ENCODE data around the gene APOA4.
"Not testable (repeated sequence)": the region's sequence is repeated elsewhere in the genome, so short reads cannot be mapped to it uniquely, and the experiment has no call there.

The APOA4 gene

GRCh38 chr11:116844722-116845121, 21.6 kb upstream of the APOA4 start:
- no peak for DNase-seq

DNA sequence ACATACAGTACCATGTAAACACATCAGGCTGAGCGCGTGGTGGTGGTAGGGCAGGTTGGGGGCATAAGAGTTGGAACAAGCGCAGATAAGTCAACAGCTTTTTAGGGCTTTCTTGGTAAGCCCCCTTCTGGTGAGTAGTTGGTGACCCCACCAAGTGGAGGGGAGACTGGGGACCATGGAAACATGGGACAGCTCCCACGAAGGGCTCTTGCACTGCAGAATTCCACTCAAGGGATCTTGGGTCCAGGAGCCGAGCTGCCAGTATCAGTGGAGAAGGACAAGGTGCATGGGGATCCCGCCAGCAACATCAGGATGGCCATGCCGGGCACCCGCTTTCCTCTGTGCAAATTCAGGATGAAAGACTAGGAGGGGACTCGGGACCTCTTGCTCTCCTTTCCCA, 20.6 kb upstream of the APOA4 start:
- DNase-seq = no peak

DNA sequence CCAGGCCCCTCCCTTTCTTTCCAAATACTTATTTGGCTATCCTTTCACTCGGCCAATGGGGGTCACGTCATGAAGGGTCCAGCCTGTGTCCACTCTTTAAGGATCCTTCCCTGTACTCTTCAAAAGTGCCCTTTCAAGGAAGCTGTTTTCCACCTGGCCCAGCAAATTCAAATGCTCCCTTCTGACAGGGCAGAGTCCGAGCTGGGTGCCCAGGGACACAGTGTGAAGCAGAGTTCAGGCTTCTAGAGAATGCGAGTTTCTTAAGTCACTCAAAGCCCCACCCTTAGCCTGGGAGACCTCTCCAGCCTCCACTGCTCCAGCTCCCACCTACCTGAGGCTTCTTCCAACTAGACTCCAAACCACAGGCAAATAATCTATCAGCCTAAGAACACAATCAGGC, 19.8 kb upstream of the APOA4 start:
- no peak for DNase-seq

GRCh38 chr11:116842117-116842516, 19.0 kb upstream of the APOA4 start:
- no peak for DNase-seq

- no peak for DNase-seq
Observed at GRCh38 chr11:116840746-116841296, 17.7 kb upstream of the APOA4 start.

DNA sequence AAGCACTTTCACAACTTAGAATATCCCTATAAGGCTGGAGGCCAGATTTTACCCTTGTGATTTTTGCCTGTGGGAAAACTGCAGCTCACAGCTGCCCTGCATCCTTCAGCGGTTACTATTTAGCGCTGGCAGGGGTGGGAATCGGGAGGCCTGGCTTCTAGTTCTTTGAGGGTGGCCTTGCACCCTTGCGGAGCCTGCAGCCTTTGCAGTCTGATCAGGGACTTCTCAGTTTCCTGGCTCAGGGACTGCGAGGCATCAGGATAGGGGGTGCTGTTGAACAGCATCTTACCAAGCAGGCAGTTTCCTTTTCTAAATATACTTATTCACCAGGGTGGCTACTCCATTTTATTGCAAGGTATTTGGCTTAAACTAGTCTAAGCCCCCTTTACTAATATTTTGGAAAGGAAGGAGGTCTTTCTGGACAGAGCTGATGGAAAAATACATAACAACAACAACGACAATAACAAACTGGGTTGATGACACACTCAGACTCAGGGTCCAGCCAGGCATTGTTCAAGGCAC, 17.2 kb upstream of the APOA4 start:
- peak in 1 of 2 experiments; percentile 35 for DNase-seq

GRCh38 chr11:116838321-116839084, 15.4 kb upstream of the APOA4 start:
- DNase-seq = no peak

GRCh38 chr11:116837231-116838091, 14.4 kb upstream of the APOA4 start, which contains the start of gene APOA1:
Gene APOA1, minus strand, starts transcription at chr11:116837622. Its CDS starts 235 bp downstream, at chr11:116837387.
- DNase-seq = peak in 1 of 2 experiments; percentile 26

DNA sequence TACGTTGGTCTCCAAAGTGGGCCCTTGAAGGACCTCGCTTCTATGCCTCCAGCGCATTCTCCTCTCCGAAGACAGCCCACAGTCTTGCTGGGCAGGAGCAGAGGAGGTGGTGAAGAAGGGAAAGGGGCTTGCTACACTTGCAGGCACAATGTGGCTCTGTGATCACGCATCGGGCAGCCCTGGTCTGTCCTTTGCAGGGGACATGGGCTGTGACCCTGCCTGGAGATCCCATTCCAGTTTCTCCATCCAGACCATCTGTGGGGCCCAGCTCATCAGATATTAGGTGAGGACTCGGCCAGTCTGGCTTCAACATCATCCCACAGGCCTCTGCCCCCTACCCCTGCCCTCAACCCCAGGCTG, 13.5 kb upstream of the APOA4 start:
- no peak for DNase-seq

DNA sequence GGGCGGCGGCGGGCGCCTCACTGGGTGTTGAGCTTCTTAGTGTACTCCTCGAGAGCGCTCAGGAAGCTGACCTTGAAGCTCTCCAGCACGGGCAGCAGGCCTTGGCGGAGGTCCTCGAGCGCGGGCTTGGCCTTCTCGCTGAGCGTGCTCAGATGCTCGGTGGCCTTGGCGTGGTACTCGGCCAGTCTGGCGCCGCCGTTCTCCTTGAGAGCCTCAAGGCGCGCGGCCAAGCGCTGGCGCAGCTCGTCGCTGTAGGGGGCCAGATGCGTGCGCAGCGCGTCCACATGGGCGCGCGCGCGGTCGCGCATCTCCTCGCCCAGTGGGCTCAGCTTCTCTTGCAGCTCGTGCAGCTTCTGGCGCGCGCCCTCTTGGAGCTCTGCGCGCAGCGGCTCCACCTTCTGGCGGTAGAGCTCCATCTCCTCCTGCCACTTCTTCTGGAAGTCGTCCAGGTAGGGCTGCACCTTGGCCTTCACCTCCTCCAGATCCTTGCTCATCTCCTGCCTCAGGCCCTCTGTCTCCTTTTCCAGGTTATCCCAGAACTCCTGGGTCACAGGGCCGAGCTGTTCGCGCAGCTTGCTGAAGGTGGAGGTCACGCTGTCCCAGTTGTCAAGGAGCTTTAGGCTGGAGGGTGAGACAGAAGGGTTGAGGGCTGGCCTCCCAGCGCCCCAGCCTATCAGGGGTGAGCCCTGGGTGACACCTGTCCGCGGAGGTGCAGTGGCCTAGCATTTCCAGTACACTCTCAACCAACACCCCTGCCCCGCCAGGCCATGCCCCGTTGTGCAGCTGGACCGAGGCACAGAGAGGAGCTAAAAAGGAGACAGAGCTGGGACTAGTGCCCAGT, 12.9 kb upstream of the APOA4 start:
- DNase-seq = peak; percentile 93 to 100

DNA sequence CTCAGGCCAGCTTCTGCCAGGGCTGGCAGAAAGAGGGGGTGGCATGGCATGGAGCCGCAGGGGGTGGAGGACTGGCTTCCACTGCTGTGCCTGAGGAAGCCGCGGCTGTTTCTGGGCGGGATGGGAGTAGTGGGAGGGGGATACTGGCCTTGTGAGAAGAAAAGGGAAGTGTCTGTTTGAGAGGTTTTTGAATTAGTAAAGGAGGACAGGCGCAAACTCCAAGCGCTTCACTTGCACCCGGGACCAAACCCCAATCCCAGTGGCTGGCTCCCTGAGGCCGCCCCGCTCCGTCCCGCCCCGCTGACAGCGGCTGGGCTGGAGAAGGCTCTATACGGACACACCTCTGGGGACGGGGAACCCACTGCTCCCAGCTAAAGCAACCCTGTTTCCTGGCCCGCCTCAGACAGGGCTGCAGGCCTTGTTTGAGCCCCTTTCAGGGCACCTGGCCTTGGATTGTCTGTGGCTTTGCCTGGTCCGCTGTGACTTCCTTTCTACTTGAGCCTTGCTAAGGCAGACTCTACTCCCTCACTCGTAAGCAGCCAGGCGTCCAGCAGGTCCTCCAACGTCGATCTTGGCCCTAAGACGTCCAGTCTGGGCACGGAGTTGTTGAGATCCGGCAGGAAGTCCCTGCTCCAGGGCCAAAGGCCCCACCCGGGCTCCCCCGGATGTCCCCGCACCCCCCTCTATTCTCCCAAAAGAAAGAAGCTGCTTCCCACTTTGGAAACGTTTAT, 12.1 kb upstream of the APOA4 start:
- peak in 1 of 2 experiments; percentile 52 for DNase-seq

DNA sequence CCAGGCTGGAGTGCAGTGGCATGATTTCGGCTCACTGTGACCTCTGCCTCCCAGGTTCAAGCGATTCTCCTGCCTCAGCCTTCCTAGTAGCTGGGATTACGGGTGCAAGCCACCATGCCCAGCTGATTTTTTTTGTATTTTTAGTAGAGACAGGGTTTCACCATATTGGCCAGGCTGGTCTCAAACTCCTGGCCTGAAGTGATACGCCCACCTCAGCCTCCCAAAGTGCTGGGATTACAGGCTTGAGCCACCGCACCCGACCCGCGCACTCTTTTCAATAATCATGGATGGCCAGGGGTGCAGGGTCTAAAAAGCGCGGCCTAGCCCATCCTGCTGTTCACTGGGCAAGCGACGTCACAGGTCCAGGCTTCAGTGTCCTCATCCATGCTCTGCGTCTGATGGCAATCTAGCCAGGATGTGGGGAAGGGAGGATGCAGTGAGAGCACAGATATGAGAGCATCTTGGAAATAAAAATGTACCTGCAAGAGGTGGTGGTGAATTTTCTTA, 11.5 kb upstream of the APOA4 start:
- DNase-seq = not testable (repeated sequence)

- DNase-seq = no peak
Observed at GRCh38 chr11:116833816-116834534, 10.9 kb upstream of the APOA4 start.

DNA sequence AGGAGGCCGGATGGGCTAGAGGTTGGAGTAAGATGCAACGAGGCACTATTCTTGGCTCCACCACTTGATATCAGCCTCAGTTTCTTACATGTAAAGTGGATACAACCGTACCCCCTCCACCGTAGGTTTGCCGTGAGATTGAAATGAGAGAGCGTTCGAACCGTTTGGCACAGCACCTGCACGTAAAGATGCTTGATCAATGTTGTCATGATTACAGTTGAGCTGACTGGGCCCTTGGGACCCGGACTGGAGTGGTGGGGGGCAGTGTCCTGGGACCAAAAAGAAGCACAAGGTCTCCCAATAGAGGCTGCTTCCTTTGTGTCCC, 10.3 kb upstream of the APOA4 start:
- DNase-seq = no peak

DNA sequence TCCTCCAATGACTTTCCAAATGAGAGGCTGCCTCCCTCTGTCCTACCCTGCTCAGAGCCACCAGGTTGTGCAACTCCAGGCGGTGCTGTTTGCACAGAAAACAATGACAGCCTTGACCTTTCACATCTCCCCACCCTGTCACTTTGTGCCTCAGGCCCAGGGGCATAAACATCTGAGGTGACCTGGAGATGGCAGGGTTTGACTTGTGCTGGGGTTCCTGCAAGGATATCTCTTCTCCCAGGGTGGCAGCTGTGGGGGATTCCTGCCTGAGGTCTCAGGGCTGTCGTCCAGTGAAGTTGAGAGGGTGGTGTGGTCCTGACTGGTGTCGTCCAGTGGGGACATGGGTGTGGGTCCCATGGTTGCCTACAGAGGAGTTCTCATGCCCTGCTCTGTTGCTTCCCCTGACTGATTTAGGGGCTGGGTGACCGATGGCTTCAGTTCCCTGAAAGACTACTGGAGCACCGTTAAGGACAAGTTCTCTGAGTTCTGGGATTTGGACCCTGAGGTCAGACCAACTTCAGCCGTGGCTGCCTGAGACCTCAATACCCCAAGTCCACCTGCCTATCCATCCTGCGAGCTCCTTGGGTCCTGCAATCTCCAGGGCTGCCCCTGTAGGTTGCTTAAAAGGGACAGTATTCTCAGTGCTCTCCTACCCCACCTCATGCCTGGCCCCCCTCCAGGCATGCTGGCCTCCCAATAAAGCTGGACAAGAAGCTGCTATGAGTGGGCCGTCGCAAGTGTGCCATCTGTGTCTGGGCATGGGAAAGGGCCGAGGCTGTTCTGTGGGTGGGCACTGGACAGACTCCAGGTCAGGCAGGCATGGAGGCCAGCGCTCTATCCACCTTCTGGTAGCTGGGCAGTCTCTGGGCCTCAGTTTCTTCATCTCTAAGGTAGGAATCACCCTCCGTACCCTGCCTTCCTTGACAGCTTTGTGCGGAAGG, 9.5 kb upstream of the APOA4 start:
- DNase-seq = no peak

- DNase-seq = no peak
Observed at GRCh38 chr11:116831790-116832349, 8.8 kb upstream of the APOA4 start.

DNA sequence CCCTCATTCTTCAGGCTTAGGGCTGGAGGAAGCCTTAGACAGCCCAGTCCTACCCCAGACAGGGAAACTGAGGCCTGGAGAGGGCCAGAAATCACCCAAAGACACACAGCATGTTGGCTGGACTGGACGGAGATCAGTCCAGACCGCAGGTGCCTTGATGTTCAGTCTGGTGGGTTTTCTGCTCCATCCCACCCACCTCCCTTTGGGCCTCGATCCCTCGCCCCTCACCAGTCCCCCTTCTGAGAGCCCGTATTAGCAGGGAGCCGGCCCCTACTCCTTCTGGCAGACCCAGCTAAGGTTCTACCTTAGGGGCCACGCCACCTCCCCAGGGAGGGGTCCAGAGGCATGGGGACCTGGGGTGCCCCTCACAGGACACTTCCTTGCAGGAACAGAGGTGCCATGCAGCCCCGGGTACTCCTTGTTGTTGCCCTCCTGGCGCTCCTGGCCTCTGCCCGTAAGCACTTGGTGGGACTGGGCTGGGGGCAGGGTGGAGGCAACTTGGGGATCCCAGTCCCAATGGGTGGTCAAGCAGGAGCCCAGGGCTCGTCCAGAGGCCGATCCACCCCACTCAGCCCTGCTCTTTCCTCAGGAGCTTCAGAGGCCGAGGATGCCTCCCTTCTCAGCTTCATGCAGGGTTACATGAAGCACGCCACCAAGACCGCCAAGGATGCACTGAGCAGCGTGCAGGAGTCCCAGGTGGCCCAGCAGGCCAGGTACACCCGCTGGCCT, 7.2 kb upstream of the APOA4 start:
- no peak for DNase-seq

GRCh38 chr11:116829525-116830183, 6.5 kb upstream of the APOA4 start, which contains the start of gene APOC3:
Gene APOC3, plus strand, starts transcription at chr11:116829907. Its CDS starts 676 bp downstream, at chr11:116830583.
- no peak for DNase-seq

Measured in NCI-H526 (cell line).